ENCODE measurements around the gene PRRG3. TPM values are rescaled to one million over a fixed set of nuclear protein-coding genes. Genes with fewer than 3 reads are reported as not detected.

The PRRG3 gene
- not detected in 5 replicates for total RNA-seq (2022; extraction: Qiagen RNA extraction; ENCODE audit: low read depth)

DNA sequence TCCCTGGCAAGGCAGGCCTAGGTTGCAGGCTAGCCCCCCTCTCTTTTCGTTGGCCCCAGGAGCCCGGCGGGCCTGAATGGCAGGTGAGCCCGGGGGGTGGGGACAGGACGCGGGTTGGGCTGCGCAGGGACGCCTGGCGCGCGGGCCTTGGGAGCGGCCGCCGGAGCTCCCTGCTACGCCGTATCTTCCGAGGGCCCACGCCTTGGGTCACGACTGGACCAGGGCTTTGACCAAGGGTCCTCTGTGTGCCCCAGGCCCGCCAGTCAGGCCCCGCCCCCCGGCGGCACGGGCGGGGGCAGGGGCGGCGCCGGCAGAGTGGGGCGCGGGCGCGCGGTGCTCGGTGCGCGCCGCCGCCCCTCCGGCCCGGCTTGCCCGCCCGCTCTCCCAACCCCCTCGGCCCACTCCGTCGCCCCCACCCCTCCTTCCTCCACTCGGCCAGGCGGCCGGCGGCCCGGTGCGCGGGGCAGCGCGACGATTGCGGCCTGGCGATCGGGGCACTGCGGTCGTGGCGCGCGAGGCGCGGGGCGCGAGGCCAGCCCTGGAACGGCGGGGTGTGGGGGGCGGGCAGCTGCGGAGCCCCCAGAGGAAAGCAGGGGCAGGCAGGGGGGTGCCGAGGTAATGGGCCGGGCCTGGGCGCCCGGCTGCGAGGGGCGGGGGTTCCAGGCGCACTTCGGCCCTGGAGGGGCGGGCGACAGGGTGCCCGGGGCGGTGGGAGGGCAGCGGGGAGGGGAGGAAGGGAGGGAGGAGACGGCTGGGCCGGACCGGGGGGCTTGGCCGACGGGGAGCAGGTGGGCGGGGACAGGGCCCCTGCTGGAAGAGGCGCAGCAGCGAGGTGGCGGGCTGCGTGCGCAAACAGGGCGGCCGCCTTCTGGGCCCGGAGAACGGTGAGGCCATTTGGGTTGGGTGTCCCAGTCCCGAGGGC is at the start of gene PRRG3:
Gene PRRG3 (plus strand): TSS at position 798 of the 922 bp plus-strand sequence. CDS start 3,357 bp downstream, outside the sequence.

DNA sequence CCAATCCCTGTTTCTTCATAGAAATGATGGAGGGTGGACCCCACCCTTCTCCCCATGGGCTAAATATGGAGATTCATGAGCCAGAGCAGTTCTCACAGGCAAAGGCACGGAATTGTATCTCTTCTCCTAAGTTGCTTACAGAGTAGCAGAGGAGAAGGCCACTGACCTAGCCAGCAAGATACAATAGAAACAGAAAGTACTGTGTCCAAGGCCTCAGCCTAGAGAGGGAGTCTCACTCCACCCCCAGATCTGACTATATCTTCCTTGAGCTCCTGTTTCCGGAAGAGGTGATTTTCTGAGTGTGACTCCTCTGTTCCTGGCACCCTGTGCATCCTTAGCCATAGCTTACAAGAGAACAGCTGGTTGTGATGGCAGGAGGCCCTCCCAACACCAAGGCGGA is 20.5 kb downstream of the PRRG3 start, which contains the start of gene FATE1:
Gene FATE1 (plus strand): TSS at position 284 of the 400 bp plus-strand sequence. CDS start 85 bp downstream, at position 369.

DNA sequence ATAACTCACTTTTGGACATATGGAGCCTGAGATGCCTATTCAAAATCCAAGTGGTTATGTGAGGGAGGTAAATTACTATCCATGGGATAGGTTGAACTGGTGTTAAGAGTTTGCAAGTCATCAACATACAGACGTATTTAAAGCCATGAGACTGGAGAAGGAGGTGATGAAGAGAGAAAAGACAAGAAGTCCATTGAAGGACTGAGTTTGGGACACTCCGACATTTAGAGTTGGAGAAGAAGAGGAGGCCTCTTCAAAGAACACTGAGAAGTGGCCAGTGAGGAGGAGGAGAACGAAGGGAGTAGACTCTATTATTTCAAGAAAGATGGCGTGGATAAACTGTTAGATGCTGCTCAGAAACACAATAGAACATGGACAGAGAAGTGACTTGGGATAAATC is 39.2 kb downstream of the PRRG3 start, which contains the start of gene CNGA2:
Gene CNGA2 (plus strand): TSS at position 301 of the 400 bp plus-strand sequence. CDS start 3,738 bp downstream, outside the sequence.

Other genes starting within 250 kb of the PRRG3 start
- not detected in 5 replicates for gene PASD1, start 131.8 kb upstream of the PRRG3 start, total RNA-seq (2022; extraction: Qiagen RNA extraction; ENCODE audit: low read depth)
- not detected in 5 replicates for gene FATE1, start 20.6 kb downstream of the PRRG3 start, total RNA-seq (2022; extraction: Qiagen RNA extraction; ENCODE audit: low read depth)
- not detected in 5 replicates for gene CNGA2, start 39.3 kb downstream of the PRRG3 start, total RNA-seq (2022; extraction: Qiagen RNA extraction; ENCODE audit: low read depth)
- not detected in 5 replicates for gene MAGEA4, start 217.4 kb downstream of the PRRG3 start, total RNA-seq (2022; extraction: Qiagen RNA extraction; ENCODE audit: low read depth)